Fibroblast of villous mesenchyme (primary cell): ENCODE results near the gene STK32A. TPM values are rescaled to one million over a fixed set of nuclear protein-coding genes. Genes with fewer than 3 reads are reported as not detected.

Experiments used
- DNase-seq: peaks from one replicate; pipeline ENCODE4 v3.0.0-alpha.2; 2010; ENCODE audit warnings: low read depth
- H3K4me3 ChIP-seq: 2 replicates; pipeline ENCODE4 v1.5.1; 2011; ENCODE audit warnings: low read depth, mild to moderate bottlenecking, low read length
- CTCF ChIP-seq: IDR thresholded peaks from 2 replicates; pipeline ENCODE4 v1.5.1; 2012; ENCODE audit warnings: low read depth, mild to moderate bottlenecking, low read length; ENCODE audit not compliant: insufficient read depth
- total RNA-seq: library from RNA; depleted of rRNA; stranded (reverse); fragments of >200 nt; gene quantifications from 2 replicates; pipeline ENCODE4 v1.2.3, GENCODE V29; 2012

STK32A gene
- total RNA-seq, result 0.97 and 2.2 TPM in 2 replicates

GRCh38 chr5:147234825-147235635 lies at the start of gene STK32A:
STK32A (plus strand) TSS chr5:147235026; CDS start chr5:147239635, 4,609 bp downstream.
- TF ChIP-seq CTCF, result no peak
- peak within 1 kb of the TSS; percentile 50 for H3K4me3 ChIP-seq
- no peak for DNase-seq

- no peak overlapping the region for H3K4me3 ChIP-seq
- DNase-seq, result no peak
- no peak for TF ChIP-seq CTCF
Measured at GRCh38 chr5:147187099-147187540, 47.7 kb upstream of the STK32A start.

- DNase-seq, result peak; percentile 68
- TF ChIP-seq CTCF, result peak; percentile 80
- H3K4me3 ChIP-seq, result no peak overlapping the region
Measured at GRCh38 chr5:147188200-147189108, 46.4 kb upstream of the STK32A start.

- H3K4me3 ChIP-seq, result no peak overlapping the region
- no peak for TF ChIP-seq CTCF
- no peak for DNase-seq
Measured at GRCh38 chr5:147189109-147189424, 45.8 kb upstream of the STK32A start.

GRCh38 chr5:147190331-147190730 lies 44.5 kb upstream of the STK32A start:
- TF ChIP-seq CTCF, result no peak
- DNase-seq, result no peak
- H3K4me3 ChIP-seq, result no peak overlapping the region

GRCh38 chr5:147193123-147193522 lies 41.7 kb upstream of the STK32A start:
- DNase-seq, result no peak
- no peak for TF ChIP-seq CTCF
- H3K4me3 ChIP-seq, result no peak overlapping the region
